Endothelial cell of umbilical vein (primary cell): ENCODE results near the gene MSH3. TPM values are rescaled to one million over a fixed set of nuclear protein-coding genes. Genes with fewer than 3 reads are reported as not detected.

Experiments
- BruUV-seq: library from RNA; stranded (reverse); fragments of 400-500 nt; replicated peaks from 2 replicates; lab custom pipeline; 2021; lab: Mats Ljungman, UMichigan
- CTCF ChIA-PET: fragments of 300-600, 350-600 bp; sonication (Branson Sonifier 250); formaldehyde crosslinking; loops from one replicate; lab custom pipeline; 2021; ENCODE audit warnings: antibody characterized with exemption, inconsistent platforms; lab: Charles Lee
- POLR2A ChIA-PET: fragments of 300-600, 350-600 bp; sonication (Branson Sonifier 250); formaldehyde crosslinking; loops from one replicate; lab custom pipeline; 2021; ENCODE audit warnings: antibody characterized with exemption, inconsistent platforms; lab: Charles Lee
- DNase-seq: peaks from one replicate; pipeline ENCODE4 v3.0.0-alpha.2; 2011; ENCODE audit warnings: low read depth, low spot score
- FAIRE-seq: peaks from 2 replicates; lab custom pipeline; 2011; peaks lifted over from hg19 to GRCh38; lab: Jason Lieb, UNC
- H2AFZ ChIP-seq: 2 replicates; pipeline ENCODE4 v1.6.0; 2012; ENCODE audit warnings: low read depth, low read length, control low read depth, inconsistent platforms
- H3K27ac ChIP-seq: 2 replicates; pipeline ENCODE4 v1.5.1; 2011; ENCODE audit warnings: low read depth, mild to moderate bottlenecking, control low read depth, low read length, moderate library complexity; ENCODE audit not compliant: insufficient read depth
- H3K27me3 ChIP-seq, 2 experiments: 2 replicates each; pipeline versions ENCODE4 v1.6.0 to v1.6.1; 2011; ENCODE audit warnings: low read length in 2 of 2, mixed read lengths in 1 of 2; ENCODE audit not compliant: control insufficient read depth in 2 of 2, insufficient read depth in 2 of 2
- H3K36me3 ChIP-seq, 2 experiments: 2 replicates in 1 of 2; 3 replicates in 1 of 2; pipeline ENCODE4 v1.5.1; 2011; ENCODE audit warnings: low read length in 2 of 2, mild to moderate bottlenecking in 1 of 2, moderate library complexity in 1 of 2; ENCODE audit not compliant: control insufficient read depth in 2 of 2, insufficient read depth in 2 of 2; ENCODE audit errors: extremely low read depth in 1 of 2
- H3K4me1 ChIP-seq: 3 replicates; pipeline ENCODE4 v1.5.1; 2011; ENCODE audit warnings: mild to moderate bottlenecking, low read length; ENCODE audit not compliant: control insufficient read depth, insufficient read depth; ENCODE audit errors: extremely low read depth
- H3K4me2 ChIP-seq: 2 replicates; pipeline ENCODE4 v1.6.1; 2011; ENCODE audit warnings: low read length, control low read depth, mixed read lengths; ENCODE audit not compliant: insufficient read depth
- H3K4me3 ChIP-seq, 3 experiments: fragments of 200-600 bp in 1 of 3; sonication (generic), shearing (Covaris generic) in 1 of 3; replicated peaks in 1 of 3; 2 replicates each; pipeline ENCODE4 v1.5.1; 2011 to 2016; ENCODE audit warnings: control low read depth in 3 of 3, low read length in 3 of 3, mild to moderate bottlenecking in 2 of 3, inconsistent platforms in 1 of 3, low read depth in 1 of 3, moderate library complexity in 1 of 3; ENCODE audit not compliant: insufficient read depth in 1 of 3
- H3K79me2 ChIP-seq: 2 replicates; pipeline ENCODE4 v1.6.0; 2012; ENCODE audit warnings: low read length, inconsistent platforms; ENCODE audit not compliant: control insufficient read depth, insufficient read depth
- H3K9ac ChIP-seq: replicated peaks from 2 replicates; pipeline ENCODE3; 2011; ENCODE audit warnings: low read length, control low read depth; ENCODE audit not compliant: insufficient read depth; ENCODE audit errors: extremely low read depth
- H3K9me1 ChIP-seq: replicated peaks from 3 replicates; pipeline ENCODE4 v1.6.0; 2011; ENCODE audit warnings: mild to moderate bottlenecking, low read length; ENCODE audit not compliant: control insufficient read depth, insufficient read depth; ENCODE audit errors: extremely low read depth
- H3K9me3 ChIP-seq: replicated peaks from 2 replicates; pipeline ENCODE4 v1.5.1; 2012; ENCODE audit warnings: low read length, inconsistent platforms; ENCODE audit not compliant: control insufficient read depth, insufficient read depth
- H4K20me1 ChIP-seq: replicated peaks from 2 replicates; pipeline ENCODE3; 2011; ENCODE audit warnings: mild to moderate bottlenecking, low read length; ENCODE audit not compliant: control insufficient read depth, insufficient read depth; ENCODE audit errors: extremely low read depth
- EZH2 ChIP-seq: IDR thresholded peaks from 2 replicates; pipeline ENCODE4 v1.6.1; 2012; ENCODE audit warnings: borderline replicate concordance, low read depth, mild to moderate bottlenecking, moderate library complexity, low read length, inconsistent platforms; ENCODE audit not compliant: severe bottlenecking
- FOS ChIP-seq: IDR thresholded peaks from 2 replicates; pipeline ENCODE4 v1.6.1; 2011; ENCODE audit warnings: mild to moderate bottlenecking, low read length, moderate library complexity, borderline replicate concordance; ENCODE audit not compliant: insufficient read depth
- GATA2 ChIP-seq: IDR thresholded peaks from 2 replicates; pipeline ENCODE4 v1.7.0; 2011; ENCODE audit warnings: low read depth, mild to moderate bottlenecking, moderate library complexity, mixed read lengths, low read length; ENCODE audit not compliant: insufficient read length, insufficient read depth
- JUN ChIP-seq: IDR thresholded peaks from 2 replicates; pipeline ENCODE4 v1.6.1; 2011; ENCODE audit warnings: borderline replicate concordance, low read depth; ENCODE audit not compliant: insufficient read length, insufficient read depth
- MYC ChIP-seq: IDR thresholded peaks from one replicate; pipeline ENCODE4 v1.6.1; 2011; ENCODE audit warnings: mild to moderate bottlenecking, low read depth, low read length
- POLR2A ChIP-seq: IDR thresholded peaks from 2 replicates; pipeline ENCODE4 v1.6.1; 2012; ENCODE audit warnings: low read depth, mild to moderate bottlenecking, control low read depth, low read length
- POLR2AphosphoS5 ChIP-seq: IDR thresholded peaks from 2 replicates; pipeline ENCODE4 v1.6.1; 2012; ENCODE audit warnings: low read depth, mild to moderate bottlenecking, control low read depth, low read length, moderate library complexity; ENCODE audit not compliant: insufficient read depth
- dilution Hi-C: fragments of 300-500 bp; cut with MboI; formaldehyde crosslinking; loops from one replicate; pipeline ENCODE4 v1.15.0; 2019; ENCODE audit warnings: low sequenced_read_pairs; ENCODE audit not compliant: extremely low pct_ligation_motif_present
- intact Hi-C: fragments of 100-400 bp; cut with micrococcal nuclease; formaldehyde crosslinking; loops from one replicate; pipeline ENCODE4 v1.10.0; 2022
- polyA plus RNA-seq, 4 experiments: library from polyadenylated mRNA; depleted of rRNA in 3 of 4; stranded (reverse) in 3 of 4; unstranded in 1 of 4; fragments of >200 nt; gene quantifications; 2 replicates each; pipeline versions ENCODE4 v1.2.1 to v1.2.3, GENCODE V29; 2011 to 2012; ENCODE audit warnings: missing spikeins in 1 of 4
- total RNA-seq: library from RNA; stranded (reverse); gene quantifications from 2 replicates; pipeline ENCODE4 v1.2.3, GENCODE V29; 2021
- TF ChIP-seq, protein P1 (sequence below), 2 donors: IDR thresholded peaks; 1 replicate in 1 of 2; 2 replicates in 1 of 2; pipeline ENCODE4 v1.5.1; 2011; ENCODE audit warnings: low read length in 2 of 2, mild to moderate bottlenecking in 2 of 2, moderate library complexity in 2 of 2, control low read depth in 1 of 2, inconsistent platforms in 1 of 2, low read depth in 1 of 2; ENCODE audit not compliant: insufficient read depth in 1 of 2; ENCODE audit errors: extremely low read depth in 1 of 2
- TF ChIP-seq, protein P2 (sequence below): IDR thresholded peaks from 2 replicates; pipeline ENCODE4 v1.6.1; 2011; ENCODE audit not compliant: insufficient read depth, insufficient read length

MSH3 gene
- total and polyA plus RNA-seq, 2 donors (not counting 3 experiments of a cell fraction or from before 2014, with no cell fraction given) = 2.0 to 13.0 TPM

DNA sequence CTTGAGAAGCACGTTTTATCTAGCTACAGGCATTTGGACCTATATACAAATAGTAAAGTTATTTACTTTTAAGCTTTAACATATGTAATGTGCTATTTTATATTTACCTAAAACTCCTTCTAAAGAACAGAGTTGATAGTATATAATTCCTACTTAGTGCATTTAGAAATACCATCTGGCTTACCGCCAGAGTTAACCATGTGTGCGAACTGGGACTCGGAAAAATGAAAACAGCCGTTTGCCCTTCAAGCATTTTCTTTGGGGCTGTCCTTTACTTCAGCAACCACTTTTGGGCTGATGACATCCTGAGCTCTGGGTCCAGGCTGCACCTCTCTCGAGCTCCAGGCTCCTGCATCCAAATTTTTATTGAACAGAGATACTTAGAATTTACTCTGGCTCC is 22.3 kb downstream of the MSH3 start:
- H3K27me3 ChIP-seq = no peaks in the 10 kb centered on the region
- H3K4me1 ChIP-seq = no peaks in the 10 kb centered on the region
- FAIRE-seq (no peak), DNase-seq (no peak)
- no peak overlapping the region for H3K4me3 ChIP-seq
- BruUV-seq = no TSS peak
- no peak overlapping the region for H3K4me2 ChIP-seq
- no peaks in the 10 kb centered on the region for H3K9me1 ChIP-seq
- no peak for TF ChIP-seq GATA2
- no peak for TF ChIP-seq POLR2AphosphoS5
- TF ChIP-seq MYC = no peak
- TF ChIP-seq, protein P1, sequence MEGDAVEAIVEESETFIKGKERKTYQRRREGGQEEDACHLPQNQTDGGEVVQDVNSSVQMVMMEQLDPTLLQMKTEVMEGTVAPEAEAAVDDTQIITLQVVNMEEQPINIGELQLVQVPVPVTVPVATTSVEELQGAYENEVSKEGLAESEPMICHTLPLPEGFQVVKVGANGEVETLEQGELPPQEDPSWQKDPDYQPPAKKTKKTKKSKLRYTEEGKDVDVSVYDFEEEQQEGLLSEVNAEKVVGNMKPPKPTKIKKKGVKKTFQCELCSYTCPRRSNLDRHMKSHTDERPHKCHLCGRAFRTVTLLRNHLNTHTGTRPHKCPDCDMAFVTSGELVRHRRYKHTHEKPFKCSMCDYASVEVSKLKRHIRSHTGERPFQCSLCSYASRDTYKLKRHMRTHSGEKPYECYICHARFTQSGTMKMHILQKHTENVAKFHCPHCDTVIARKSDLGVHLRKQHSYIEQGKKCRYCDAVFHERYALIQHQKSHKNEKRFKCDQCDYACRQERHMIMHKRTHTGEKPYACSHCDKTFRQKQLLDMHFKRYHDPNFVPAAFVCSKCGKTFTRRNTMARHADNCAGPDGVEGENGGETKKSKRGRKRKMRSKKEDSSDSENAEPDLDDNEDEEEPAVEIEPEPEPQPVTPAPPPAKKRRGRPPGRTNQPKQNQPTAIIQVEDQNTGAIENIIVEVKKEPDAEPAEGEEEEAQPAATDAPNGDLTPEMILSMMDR (IDR thresholded peaks at IDR 0.05; ENCODE audit: extremely low read depth in 1 of 2, insufficient read depth in 1 of 2, low read depth in 1 of 2, low read length in 2 of 2) = no peak
- TF ChIP-seq FOS = no peak
- no peak for TF ChIP-seq POLR2A
- no peak for TF ChIP-seq EZH2
- TF ChIP-seq, protein P2, sequence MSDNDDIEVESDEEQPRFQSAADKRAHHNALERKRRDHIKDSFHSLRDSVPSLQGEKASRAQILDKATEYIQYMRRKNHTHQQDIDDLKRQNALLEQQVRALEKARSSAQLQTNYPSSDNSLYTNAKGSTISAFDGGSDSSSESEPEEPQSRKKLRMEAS = no peak
- no peak for TF ChIP-seq JUN
- CTCF ChIA-PET = interaction anchor here (1.6 kb wide), 1 partner anchor 431 kb away, joined by 6 read pairs; no protein-coding TSS in a partner anchor
- no peak overlapping the region for H2AFZ ChIP-seq
- POLR2A ChIA-PET = no interaction called here
- dilution Hi-C loops = no loop called here
- H3K79me2 ChIP-seq = no peaks in the 10 kb centered on the region
- no peaks in the 10 kb centered on the region for H4K20me1 ChIP-seq
- H3K9me3 ChIP-seq = no peaks in the 10 kb centered on the region
- intact Hi-C loops = no loop called here
- peaks cover 2 to 5% of the 10 kb centered on the region in 2 experiments for H3K36me3 ChIP-seq
- H3K9ac ChIP-seq = no peak overlapping the region
- H3K27ac ChIP-seq = no peak overlapping the region
